Non-pigmented ciliary epithelial cell (primary cell): ENCODE data around the gene VSIG2.

Source experiments
- DNase-seq: peaks from one replicate; pipeline ENCODE4 v3.0.0-alpha.2; 2010; ENCODE audit warnings: low read depth

The VSIG2 gene

DNA sequence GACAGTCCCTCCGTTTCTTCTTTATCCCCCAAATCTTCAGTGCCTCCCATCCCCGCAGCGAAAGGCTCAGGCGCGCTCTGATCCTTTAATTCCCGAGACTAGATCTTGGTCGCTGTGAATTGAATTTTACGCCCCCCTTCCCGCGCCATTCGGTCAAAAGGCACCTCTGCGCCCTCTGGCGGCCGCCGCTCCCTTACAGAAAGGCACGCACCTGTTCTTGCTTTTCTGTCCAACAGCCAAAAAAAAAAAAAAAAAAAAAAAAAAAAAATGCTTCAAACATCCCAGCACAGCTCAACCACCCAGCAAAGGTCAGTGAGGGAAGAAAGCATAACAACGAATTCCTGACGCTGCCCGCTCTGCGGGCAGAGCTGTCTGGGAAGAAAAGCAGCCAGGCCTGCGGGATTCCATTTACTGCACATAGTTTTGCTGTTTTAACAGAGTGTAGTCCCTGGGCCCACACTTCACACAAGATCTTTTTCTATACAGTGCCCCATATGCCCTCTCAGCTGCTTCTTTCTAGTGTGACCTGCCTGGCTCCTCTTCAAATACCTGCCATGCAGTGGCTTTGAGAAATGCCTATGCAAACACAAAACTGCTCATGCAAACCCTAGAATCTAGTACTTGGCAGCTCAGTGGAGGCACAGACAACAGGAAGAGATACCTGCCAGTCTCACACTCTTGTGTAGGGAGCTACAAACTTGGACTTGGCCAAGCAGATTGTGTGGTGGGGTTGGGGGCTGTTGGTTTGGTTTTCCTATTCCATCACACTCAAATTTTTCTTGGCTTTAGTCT is 11.3 kb upstream of the VSIG2 start:
- DNase-seq, result no peak

DNA sequence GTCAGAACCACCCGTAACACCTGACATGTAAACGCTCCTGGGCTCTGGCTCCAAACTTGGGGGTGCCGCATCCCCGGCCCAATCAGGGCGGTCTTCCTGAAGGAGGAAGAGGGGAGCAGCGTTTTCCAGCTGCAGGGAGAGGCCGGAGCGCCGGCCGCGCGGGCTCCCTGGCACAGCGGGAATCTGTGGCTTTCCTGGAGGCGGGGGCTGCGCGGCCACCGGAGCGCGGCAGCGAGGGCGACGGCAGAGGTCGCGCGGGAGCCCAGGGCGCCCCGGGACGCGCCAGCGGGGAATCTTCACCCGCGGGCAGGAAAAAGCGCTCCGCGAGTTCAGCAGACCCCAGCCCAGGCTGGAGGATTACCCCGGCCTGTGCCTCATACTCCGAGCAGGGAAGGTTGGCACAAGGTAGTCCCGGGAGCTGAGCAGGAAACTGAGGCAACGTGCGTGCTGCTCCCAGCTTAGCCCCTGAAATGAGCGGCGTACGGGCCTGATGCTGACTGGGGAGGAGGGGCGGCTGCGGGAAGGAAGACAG is 10.6 kb upstream of the VSIG2 start:
- DNase-seq, result no peak

DNA sequence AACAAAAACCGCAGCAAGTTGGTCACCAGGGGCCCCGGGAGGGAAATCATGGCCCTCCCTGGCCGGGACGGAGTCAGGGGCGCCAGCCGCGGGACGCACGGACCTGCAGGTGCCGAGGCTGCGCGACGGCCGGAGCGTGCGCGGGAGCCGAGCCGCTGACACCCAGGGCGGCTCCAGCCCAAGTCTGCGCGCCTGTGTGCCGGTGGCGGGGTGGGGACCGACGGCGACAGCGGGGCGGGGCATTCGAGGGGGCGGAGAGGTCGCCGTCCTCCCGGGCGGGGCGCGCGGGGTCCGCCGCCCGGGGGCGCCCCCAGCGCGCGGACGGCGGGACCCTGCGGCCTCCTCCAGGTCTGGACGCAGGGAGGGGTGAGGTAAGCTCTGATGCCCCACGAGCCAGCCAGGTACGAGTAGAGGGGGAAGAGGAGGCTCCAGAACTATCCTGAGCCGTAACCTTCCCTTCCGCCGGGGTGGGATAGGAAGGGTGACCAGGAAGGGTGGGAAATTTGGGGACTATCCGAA is 10.1 kb upstream of the VSIG2 start, which contains the start of gene ESAM:
TSS of gene ESAM (minus strand) at position 186 of the 519 bp plus-strand sequence. CDS start at position 50, 136 bp downstream.
- DNase-seq, result no peak

DNA sequence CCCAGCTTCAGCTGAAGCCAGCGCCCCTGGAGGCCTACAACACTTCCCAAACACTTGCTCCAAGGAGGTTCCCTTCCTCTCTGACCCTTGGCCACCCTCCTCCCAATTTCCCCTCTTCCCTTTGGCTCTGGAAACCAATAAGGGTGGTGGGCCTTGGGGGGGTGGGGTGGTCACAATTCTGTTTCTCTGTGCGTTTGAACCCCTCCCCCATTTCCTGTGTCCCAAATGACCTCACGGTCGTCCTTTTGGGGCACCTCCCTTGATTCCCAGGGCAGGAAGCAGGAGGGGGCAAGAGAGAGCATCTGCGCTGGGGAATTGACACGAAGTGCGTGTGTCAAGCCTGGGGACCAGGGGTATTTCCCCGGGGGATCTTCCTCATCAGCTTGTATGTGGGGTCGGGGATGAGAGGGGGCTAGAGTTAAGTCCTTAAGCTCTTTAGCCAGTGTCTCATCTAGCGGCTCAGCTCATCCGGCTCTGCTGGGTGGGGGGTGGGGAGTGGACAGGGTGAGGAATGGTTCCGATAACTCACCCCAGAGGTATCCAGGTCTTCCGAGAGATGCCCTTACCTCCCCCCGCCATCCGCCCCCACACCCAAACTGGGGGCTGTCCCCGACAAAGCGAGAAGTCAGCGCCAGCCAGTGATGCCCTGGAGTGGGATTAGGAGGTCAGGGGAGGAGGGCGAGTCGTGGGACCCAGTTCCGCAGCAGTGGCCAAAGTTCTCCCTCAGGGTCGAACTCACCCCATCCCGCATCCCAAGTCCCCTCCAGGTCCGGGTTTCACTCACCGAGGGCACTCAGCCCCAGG is 9.4 kb upstream of the VSIG2 start:
- no peak for DNase-seq

DNA sequence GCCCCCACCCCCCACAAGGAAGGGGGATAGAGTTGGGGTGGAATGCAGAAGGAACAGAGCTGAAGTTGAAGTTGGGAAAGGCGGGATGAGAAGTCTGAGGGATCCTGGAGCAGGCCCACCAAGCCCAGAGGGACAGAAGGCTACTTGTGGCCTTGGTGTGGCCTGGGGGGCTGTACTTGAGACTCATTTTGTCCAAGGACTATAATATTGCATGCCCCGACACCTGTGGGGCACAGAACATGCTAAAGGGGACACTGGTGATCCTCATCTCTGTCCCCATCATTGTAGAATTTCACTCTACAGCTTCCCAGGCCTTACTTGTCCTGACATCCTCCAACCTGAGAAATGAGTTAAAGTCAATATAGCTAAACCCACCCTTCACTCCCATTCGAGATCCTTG is 8.8 kb upstream of the VSIG2 start:
- DNase-seq, result no peak

DNA sequence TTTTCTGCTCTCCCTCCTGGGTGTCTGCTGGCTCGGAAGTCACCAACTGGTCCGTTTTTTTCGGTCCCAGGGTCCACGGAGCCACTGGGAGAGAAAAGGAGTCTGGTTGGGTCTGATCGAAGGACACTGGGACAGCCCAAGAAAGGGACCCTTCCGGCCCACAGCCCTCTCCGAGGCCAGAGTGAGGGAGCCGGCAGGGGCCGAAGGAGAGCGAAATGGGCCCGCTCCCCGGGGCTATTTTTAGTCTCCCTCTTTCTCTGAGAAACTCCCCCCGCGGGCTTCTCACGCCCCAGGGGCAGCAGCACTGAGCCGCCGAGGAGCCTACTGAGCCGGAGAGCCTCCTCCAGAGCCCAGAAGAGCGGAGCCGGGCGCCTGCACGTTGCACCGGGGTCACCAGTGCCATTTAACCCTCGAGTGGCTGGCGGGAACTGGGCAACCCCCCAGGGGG is 8.2 kb upstream of the VSIG2 start:
- DNase-seq, result no peak

DNA sequence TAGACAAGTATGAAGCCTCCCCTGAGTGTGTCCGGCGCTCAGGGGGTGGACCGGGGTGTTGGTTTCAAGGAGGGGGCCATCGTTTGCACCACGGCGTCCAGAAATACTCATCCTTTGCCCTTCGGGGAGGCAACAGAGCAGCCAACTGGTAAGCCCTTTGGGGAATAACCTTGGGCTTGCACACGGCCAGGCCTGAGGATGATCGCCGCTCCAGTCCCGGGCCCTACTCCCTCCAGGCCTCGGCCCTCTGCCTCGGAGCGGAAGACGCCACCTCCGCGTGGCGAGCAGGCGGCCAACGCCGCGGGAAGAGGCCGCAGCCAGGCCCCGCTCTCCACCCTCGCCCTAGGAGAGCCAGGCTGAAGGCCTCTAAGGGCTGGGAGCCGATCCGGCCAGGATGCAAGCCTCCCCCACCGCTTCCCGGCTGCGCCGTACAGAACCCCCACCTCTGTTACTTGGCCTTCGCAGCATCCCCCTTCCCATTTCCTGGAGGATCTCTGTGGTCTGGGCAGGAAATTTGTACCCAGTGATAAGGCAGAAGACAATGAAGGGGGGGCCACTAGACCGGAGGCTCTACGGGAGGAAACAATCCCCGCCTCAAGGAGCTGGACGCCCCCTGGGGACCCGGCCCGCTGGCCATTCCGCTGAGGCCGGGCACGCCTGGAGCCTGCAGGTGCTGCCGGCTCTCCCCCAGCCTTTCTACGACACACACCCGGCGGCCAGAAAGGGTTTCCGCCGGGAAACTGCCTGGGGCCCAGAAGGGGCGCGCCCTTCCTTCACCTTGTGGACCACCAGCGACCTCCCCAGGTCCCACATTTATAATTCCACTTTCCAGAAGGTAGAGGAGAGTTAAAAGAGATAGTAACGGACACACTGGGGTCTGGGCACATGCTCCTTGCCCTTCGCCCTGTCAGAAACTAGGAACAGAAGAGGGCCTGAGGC is 7.5 kb upstream of the VSIG2 start:
- no peak for DNase-seq

DNA sequence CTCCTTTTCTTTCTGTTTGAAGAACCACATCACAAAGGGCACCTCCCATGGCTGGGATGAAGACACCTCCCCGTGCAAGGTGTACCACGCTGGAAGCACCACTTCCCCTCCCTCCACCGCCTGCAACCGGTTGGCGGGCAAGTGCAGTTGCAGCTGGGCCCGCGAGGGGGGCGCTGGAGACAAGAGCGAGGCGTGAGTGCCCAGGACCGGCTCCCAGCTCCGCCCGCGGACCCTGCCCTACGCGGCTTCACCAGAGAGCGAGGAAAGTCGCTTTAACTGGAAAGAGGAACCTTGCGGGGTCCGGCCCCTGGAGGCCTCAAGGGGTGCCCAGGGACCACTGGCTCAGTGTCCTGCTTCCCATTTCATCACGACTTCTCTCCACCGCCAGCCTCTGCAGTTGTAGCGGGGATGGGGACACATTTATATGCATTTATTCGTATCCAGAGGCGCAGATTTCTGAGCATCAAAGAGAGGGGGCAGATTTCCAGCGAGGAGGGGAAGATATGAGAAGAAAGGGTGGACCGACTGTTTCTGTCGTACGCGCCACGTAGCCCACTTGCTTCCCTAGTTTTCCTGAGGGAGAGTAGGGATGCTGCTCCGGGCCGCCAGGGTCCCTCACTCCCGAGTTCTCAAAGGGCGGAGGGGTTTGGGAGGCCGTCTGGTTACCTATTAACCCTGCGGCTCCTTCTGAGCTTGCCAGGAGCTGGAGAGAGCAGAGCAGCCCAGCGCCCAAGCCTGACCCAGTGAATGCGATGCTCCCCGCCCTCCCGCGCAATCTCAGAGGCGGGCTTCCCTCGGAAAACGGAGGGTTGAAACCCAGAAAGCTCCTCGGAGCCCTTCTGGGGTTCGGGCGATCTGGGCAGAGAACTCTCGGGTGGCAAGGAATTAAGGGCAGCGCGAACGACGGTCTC is 6.6 kb upstream of the VSIG2 start:
- DNase-seq, result no peak

DNA sequence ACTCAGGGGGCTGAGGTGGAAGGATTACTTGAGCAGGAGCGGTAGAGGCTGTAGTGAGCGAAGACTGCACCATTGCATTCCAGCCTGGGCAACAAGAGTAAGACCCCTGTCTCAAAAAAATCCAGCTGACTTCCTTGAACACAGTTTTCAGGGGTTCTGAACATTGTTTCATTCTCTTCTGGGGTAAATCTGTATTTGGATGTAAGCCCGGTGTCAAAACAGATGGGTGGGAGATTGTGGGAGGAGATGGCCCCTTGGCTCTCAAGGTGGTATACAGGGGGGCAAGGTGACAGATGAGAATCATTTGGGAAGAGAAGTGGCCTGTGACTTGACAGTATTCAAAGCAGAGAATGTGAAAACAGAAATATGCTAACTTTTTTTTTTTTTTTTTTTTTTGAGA is 5.3 kb upstream of the VSIG2 start:
- DNase-seq, result no peak

DNA sequence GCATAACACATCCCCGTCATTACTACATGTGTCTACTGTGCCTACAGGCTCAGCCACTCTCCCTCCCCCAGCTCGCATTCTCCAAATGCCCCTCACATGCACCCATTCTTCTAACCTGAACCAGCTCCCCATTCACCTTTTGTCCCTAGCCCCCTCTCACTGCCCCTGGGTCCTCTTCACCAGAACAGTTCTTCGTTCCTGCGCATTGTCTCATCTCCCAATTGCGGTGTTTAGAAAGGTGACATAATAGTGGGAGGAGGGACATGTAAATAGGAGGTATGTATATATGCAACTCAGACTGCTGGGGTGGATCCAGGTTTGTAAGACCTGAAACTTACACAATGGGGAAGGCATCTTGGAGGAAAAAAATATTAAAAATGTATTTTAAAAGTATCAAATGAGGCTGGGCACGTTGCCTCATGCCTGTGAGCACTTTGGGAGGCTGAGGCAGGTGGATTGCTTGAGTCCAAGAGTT is 4.7 kb upstream of the VSIG2 start:
- DNase-seq, result no peak

DNA sequence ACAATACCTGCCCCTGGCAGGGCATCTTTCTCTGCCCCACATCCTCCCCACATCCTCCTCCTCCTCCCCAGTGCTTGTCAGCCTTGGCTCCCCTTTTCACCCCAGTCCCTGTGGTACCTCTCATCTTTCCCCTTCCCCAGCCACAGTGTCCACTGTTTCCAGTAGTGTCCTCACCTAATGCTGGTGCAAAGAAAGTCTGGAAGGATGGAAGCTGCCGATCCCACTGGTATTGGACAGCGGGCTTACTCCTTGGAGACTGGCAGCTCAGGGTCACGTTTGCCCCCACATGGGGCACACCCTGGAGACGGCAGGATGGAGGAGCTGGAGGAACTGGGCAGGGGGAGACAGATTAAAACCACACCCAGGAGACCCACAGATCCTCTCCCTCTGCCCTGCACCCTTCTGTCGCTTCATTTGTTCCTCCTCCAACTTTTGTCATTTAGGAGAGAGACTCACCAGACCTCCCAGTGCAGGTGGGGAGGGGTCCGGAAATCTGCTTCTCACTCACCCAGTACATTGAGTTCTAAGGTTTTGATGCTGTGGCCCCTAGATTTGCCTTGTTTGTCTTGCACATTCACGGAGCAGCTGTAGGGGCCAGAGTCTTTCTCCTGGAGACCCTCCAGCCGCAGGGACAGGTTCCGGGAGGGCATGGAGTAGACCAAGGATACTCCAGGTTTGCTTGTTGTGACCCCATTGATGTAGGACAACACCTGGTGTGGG is 4.1 kb upstream of the VSIG2 start:
- DNase-seq, result no peak

DNA sequence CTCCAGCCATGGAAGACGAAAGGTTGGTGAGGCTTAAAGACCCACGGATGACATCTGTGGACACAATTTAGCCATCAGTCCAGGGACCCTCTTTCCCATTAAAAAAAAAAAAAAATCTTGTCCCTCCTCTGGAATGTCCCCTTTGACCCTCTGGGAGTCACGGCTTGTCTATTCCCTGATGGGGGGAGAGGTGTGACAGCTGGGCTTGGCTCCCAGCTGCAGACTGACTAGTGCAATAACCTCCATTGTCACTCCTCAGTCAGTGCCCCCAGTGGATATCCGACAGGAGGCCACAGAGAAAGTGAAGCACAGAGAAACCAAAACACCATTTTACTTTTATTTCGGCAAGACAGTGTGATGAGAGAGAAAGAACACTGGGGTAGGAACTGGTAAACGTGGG is 2.7 kb upstream of the VSIG2 start:
- no peak for DNase-seq

DNA sequence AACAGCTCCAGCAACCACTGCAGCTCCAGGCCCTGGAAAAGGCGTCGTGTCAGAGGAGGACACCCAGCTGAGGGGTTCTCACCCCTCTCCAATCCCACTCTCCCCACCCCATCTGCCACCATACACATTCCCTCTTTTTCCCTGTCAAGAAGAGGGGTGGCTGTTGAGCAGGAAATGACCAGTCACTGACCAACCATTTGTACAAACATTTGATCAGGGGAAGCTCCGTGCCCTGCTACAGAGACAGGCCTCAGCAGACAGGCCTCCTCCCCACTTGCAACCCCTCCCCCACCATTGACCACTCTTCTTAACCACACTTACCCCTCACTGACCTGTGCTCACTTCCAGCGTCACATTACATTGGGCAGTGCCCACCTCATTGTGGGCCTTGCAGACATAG is 2.3 kb upstream of the VSIG2 start:
- no peak for DNase-seq

DNA sequence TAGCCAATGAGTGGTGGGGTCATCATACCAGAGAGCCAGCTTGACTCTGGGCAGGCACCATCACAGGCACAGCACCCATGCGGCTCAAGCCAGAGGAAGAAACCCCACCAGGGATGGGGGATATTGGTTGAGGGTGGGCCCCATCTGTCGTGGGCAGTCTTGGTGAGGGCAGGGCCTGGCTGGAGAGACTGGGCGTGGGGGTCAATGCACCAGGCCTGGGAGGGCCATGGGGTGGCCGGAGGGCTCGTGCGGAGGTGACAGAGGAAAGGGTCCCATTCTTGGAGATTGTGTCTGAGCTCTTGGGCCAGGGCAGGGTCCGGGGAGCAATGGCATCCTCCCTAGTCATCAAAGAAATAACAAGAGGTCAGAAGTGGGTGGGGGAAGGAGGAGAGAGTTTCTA is 1.6 kb upstream of the VSIG2 start:
- DNase-seq, result no peak

DNA sequence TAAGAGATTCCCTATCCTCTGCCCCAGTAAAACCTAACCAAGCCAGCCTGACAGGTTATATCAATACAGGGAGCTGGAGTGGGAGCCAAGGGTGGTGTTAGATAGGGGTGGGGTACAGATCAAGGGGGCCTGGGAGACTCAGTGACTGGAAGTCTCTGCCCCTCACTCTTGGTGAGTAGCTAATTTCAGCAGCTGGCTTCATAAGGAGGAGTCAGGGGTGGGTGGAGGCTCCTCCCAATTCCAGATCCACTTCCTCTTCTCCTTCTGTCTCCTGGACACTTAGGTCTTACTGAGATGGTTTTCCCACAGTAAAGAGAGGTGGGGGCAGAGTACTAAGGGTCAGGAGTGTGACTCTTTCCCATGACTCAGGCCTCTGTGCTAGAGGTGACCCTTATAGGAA is 1.1 kb upstream of the VSIG2 start:
- DNase-seq, result no peak

DNA sequence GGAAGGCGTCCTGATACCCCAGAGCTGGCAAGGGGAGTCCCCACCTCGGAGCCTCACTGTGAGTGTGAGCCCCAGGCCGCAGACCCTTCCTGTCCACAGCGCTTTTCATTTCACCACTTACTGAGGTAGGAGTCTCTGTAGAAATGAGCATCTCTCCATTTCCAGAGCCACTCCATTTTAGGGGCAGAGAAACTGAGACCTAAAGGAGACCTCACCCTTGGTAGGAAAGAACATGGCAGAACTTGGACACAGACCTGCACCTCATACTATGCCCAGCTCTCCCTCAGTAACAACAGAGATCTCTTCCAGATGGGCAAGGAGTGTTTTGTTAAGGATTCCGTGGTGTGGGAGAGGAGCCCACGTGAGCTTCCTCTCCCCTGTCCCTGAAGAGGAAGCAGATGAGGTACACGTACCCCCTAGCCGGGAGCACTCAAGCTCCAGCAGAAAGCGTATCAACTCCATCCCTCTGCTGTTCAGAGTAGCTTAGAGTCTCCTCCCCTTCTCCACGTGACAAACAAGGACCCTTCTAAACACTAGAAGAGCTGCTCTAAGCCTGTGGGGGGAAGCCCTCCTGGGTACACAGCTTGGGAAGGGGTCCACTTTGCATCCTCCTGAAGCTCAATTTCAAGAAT is 532 bp upstream of the VSIG2 start:
- no peak for DNase-seq

DNA sequence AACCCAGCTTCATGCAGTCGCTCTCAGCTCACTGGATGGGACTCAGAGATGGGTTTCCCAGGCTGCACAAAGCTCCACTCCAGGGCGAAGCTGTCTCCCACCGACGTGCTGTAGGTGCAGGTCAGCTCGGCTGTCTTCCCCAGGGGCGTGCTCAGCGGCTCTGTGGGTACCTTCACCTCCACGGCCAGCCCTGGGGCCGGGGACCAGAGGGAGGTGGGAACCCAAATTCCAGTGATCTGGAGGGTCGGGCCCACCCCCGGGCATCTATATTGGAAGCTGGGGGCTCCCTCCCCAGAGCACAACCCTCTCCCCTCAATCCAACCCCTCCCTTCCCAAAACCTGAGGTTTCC is 689 bp downstream of the VSIG2 start:
- no peak for DNase-seq

DNA sequence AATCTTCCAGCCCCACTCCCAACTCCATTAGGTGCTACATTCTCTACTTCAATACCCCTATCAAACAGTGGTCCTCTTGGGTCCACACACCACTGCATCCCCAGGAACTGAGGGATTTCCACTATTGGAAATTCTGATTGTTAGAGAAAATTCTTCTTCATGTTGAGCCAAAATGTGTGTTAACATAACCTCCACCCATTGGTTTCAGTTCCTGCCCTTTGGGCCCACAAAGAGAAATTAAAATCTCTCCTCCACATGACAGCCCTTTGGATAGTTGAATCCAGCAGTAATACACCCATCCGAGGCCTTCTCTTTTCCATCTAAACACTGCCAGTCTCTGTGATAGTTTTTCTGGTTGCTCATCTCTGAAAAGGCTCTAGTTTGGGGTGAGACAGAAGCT is 2.1 kb downstream of the VSIG2 start:
- no peak for DNase-seq
